GM23248 (cell line): ENCODE measurements around the gene SBDS.

ENCODE experiments used
- EZH2 ChIP-seq: fragments of 200-600 bp; sonication (generic); IDR thresholded peaks from 2 replicates; pipeline ENCODE4 v1.6.1; 2018; ENCODE audit warnings: antibody characterized with exemption, mild to moderate bottlenecking; ENCODE audit not compliant: insufficient read depth, poor library complexity, severe bottlenecking
- EZH2phosphoT487 ChIP-seq: fragments of 200-600 bp; sonication (generic); IDR thresholded peaks from 2 replicates; pipeline ENCODE4 v1.6.1; 2018; ENCODE audit warnings: antibody characterized with exemption, moderate library complexity, mild to moderate bottlenecking, low read depth; ENCODE audit not compliant: insufficient read depth

GRCh38 chr7:67022511-67022910 lies 27.1 kb upstream of the SBDS start:
- TF ChIP-seq EZH2 (no peak), EZH2phosphoT487 (no peak)
